Jurkat, Clone E6-1 (cell line): ENCODE measurements around the gene DDX24. TPM values are rescaled to one million over a fixed set of nuclear protein-coding genes. Genes with fewer than 3 reads are reported as not detected.
A peak's percentile ranks its signal among the peaks of the same experiment; 100 is the strongest.

Experiments used
- DNase-seq: peaks from one replicate; pipeline ENCODE4 v3.0.0-alpha.2; 2011; ENCODE audit warnings: low read depth, low spot score
- H3K4me3 ChIP-seq: 2 replicates; pipeline ENCODE4 v1.5.1; 2011; ENCODE audit warnings: mild to moderate bottlenecking, low read length, control low read depth, moderate library complexity
- polyA plus RNA-seq: library from polyadenylated mRNA; unstranded; fragments of >200 nt; gene quantifications from one replicate; pipeline ENCODE4 v1.2.1, GENCODE V29; 2012; ENCODE audit warnings: missing spikeins; ENCODE audit not compliant: insufficient read length, insufficient read depth

Gene DDX24, protein sequence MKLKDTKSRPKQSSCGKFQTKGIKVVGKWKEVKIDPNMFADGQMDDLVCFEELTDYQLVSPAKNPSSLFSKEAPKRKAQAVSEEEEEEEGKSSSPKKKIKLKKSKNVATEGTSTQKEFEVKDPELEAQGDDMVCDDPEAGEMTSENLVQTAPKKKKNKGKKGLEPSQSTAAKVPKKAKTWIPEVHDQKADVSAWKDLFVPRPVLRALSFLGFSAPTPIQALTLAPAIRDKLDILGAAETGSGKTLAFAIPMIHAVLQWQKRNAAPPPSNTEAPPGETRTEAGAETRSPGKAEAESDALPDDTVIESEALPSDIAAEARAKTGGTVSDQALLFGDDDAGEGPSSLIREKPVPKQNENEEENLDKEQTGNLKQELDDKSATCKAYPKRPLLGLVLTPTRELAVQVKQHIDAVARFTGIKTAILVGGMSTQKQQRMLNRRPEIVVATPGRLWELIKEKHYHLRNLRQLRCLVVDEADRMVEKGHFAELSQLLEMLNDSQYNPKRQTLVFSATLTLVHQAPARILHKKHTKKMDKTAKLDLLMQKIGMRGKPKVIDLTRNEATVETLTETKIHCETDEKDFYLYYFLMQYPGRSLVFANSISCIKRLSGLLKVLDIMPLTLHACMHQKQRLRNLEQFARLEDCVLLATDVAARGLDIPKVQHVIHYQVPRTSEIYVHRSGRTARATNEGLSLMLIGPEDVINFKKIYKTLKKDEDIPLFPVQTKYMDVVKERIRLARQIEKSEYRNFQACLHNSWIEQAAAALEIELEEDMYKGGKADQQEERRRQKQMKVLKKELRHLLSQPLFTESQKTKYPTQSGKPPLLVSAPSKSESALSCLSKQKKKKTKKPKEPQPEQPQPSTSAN
- polyA plus RNA-seq: 322 TPM

DNA sequence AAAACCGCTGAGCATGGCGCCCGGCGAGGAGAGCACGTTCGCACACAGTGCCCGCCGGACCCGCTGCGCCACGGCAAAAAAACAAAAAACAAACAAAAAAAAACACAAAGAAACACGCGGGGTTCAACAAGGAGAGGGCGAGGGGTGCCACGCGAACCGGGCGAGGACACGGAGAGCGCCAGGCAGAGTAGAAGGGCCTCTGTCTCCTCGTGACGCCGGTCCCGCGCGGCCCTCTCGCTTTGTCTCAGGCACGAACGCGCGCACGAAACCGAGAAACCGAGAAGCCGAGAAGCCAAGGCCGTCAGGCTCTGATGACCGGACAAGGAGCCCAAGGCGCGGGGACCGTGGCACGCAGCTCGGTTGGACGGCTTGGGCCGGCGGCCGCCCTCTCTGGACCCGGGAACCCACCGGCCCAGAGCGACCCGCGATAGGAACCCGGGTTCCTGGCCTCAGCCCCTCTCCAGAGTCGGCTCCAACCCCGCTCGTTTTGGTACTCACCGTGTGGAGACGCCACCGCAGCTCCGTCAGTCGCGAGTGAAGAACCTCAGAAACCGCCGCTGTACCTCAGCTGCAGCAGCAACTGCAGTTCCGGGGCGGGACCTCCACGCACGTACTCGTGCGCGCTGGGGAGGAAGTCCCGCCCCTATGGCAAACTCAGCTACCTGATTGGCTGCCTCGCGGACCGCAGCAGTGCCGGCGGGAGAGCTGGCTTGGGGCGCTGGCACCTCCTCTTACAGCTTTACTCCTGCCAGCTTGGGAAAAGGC, at the start of gene DDX24, which contains the start of gene IFI27L1:
DDX24 (minus strand) TSS at position 582 of the 765 bp plus-strand sequence. CDS start 1,460 bp downstream, outside the sequence.
IFI27L1 (plus strand) TSS at position 690 of the 765 bp plus-strand sequence. CDS start 15,628 bp downstream, outside the sequence.
- DNase-seq: peak; percentile 93
- H3K4me3 ChIP-seq: peak within 1 kb of the TSS; percentile 91

DNA sequence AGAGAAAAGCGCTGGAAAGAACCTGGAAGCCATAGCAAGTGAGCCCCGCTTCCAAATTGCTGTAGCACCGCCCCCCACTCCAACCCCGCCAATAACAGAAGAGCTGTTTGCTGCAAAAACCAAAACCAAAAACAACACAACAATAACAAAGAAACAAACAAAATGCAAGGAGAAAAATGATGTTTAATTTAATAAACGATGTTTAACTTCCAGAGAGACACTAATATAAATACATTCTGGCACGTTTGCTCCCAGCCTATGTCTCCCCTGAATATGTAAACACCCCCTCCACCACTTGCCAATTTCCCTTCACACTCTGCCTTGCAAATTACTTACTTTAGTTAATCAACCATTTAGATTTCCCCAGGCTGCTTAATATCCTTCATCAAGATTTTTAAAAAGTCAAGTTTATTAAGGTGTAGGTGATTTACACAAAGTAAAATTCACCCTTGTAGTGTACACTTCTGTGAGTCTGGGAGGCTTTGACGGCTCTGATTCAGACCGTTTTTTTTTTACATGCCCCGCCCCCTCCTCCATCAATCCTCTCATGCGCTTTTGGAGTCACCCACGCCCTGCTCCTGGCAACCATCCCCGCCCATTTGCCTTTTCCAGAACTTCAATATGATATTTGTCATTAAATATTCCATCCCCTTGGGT, 48.9 kb upstream of the DDX24 start:
- DNase-seq: peak; percentile 28

DNA sequence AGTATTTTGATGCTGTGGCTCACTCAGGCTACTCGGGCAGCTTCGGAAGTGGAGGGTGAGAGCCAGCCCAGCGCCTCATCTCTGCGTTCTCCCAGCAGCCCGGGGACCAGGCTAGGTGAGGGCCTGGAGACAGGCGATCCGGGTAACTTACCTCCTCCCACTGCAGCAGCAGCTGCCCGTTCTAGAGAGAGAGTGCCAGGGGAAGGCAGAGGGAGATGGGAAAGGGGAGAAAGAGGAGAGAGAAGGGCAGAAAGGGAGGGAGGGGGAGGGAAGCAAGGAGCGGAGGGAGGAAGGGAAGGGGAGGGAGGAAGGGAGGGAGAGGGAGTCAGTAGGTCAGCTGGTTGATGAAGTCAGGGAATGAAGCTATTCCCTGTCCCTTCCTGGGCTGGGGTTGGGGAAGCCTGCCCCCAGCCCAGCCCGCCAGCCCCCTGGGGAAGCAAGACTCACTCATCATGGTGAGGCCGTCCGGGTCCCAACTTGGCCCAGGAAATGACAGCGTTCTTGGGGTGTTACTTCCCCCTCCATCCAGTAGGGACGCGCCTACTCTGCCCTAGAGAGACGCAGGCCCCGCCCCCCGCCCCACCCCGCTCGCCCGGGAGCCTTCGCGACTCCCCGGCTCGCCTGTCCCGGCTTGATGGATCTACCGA, 48.2 kb upstream of the DDX24 start, which contains the start of gene IFI27L2:
IFI27L2 (minus strand) TSS at position 494 of the 647 bp plus-strand sequence; CDS start at position 454, 40 bp downstream.
- peak within 1 kb of the TSS; percentile 73 for H3K4me3 ChIP-seq
- peak; percentile 53 for DNase-seq

More for the DNA sequence above, 48.9 kb upstream of the DDX24 start:
- peak overlapping the region; percentile 73 for H3K4me3 ChIP-seq

DNA sequence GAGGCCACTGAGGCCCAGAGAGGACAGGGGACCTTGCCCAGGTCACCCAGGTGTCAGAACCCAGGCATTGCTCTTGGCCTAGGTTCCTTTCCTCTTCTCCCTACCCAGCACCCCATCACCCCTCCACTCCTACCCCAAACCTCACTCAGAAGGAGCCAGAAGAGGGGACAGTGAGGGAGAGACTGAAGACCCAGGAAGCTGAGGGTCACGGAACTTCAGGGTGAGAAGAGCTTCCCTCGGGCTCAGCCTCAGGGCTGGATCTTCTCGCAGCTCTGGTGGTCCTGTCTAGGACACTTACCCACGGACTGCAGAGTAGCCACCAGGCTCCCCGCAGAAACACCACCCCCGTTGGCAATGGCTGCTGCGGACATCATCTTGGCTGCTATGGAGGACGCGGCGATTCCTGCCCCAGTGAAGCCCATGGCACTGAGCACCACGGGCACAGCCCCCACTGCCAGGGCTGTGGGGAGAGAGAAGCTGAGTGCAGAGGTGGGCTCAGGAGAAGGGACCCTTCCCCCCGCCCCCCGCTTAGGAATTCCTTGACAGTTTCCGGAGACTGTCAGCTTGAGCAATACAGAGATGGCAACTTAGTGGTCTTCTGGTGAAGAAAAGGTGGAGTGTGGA, 47.3 kb upstream of the DDX24 start:
- DNase-seq: no peak
- peak overlapping the region; percentile 73; the same call in 1 of the 2 replicates for H3K4me3 ChIP-seq

DNA sequence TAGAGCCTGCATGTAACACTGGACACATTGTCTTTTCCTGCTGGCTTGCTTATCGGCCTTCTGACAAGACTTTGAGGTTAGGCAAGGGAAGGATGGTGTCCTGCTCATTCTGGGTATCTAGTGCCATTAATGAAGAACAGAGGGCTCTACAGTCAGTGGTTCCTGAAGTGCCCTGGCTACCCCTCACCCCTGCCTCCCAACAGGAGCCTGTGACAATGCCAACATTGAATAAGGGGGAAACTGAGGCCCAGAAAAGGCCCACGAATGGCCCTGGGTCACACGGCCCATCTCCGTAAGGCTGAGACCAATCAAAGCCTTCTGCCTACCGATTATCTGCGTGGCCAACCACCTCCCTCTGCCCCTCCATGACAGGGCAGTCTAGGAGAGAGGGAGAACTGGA, 46.3 kb upstream of the DDX24 start:
- no peak for DNase-seq
- H3K4me3 ChIP-seq: no peak overlapping the region

DNA sequence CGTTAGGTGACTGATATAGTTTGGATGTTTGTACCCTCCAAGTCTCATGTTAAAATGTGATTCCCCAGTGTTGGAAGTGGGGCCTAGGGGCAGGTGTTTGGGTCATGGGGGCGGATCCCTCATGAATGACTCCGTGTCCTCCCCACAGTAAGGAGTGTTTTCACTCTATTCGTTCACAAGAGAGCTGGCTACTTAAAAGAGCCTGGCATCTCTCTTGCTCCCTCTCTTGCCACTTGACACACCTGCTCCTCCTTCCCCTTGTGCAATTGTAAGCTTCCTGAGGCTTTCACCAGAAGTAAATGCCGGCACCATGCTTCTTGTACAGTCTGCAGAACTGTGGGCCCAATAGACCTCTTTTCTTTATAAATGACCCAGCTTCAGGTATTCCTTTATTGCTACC, 45.8 kb upstream of the DDX24 start:
- H3K4me3 ChIP-seq: no peak overlapping the region
- DNase-seq: no peak

DNA sequence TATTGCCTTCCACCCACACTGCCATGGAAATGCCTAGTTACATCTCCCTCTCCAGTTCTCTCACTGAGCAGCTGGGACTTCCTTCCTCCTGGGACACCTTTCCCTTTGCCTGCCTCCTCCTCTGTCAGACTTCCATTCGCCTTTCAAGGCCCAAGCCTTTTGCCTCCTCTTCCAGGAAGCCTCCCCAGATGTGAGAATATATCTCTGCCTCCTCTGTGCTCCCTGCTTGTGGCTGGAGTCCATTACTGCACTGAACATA, 45.3 kb upstream of the DDX24 start:
- no peak for DNase-seq
- no peak overlapping the region for H3K4me3 ChIP-seq

DNA sequence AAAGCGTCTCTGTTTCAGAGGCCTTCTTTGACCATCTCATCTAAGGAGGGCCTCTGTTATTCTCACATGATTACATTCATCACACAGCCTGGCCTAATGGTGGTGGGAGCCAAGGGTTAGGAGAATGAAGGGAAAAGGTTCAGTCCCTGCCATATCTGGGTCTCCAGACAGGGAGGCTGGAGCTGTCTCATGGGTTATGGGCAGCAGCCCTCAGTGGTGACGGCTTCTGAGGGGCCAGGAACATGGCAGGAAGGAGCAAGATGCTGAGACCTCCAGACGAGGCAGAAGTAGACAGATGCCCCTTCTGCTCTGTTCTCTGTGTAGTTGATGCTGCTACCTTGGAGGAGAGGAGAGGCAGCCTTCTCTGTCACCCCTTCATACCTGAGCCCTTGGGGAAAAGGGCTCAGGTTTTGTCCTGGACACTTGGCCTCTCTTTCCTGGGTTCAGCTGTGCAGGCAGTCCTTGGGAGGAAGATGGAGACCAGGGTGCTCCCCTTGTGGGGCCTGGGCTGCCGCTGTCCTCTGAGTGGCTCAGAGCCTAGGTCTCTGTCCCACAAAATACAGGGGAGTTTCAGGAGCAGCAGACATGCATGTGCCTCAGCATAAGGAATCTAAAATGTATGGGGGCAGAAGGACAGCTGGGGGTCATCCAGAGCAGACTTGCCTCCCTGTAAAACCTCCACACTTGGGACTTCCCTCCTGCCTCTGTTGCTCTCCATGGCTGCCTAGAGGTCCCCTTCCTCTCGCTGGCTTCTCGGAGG, 44.8 kb upstream of the DDX24 start:
- no peak overlapping the region for H3K4me3 ChIP-seq
- DNase-seq: no peak

DNA sequence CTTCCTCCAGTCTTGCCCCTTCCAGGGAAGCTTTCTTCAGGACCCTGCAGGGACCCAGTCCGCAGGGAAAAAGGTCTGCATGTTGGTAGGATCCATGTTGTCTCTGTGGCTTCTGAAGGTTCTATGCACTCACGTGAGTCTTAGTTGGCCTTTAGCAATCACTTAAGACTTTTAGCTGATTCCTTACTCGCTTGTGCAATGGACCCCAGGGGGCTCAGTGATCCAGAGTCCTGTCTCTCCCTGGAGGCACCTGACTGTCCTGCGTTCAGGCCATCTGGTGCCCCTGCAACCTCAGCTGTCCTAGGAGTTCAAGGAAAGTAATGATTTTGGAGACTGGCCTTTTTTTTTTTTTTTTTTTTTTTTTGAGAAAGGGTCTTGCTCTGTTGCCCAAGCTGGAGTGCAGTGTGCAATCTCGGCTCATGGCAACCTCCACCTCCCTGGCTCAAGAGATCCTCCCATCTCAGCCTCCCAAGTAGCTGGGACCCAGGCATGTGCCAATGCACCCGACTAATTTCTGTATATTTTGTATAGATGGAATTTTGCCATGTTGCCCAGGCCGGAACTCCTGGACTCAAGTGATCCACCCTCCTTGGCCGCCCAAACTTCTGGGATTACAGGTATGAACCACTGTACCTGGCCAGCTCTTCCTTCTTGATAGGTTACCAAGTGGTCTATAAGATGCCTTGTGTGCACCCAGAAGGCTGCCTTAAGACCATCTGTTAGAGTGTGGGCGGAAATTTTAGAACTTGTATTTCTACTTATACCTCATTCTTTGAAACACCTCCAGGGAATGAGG, 43.8 kb upstream of the DDX24 start:
- no peak for DNase-seq
- no peak overlapping the region for H3K4me3 ChIP-seq

DNA sequence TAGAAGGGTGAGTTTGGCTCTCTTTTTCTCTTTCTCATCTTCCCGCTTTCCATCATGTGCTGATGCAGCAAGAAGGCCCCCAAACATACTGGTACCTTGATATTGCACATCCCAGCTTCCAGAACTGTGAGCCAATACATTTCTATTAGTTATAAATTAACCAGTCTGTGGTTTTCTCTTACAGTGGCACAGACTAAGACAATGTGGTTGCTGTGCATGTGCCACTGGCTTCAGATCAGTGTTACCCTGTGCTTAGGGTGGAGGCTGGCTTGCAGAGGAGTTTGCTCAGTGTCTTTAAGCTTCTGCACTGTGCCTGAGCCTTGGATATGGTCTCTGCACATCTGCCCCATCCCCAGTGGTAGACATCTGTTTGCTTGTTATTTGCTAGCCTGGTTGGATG, 42.9 kb upstream of the DDX24 start:
- DNase-seq: no peak
- no peak overlapping the region for H3K4me3 ChIP-seq

DNA sequence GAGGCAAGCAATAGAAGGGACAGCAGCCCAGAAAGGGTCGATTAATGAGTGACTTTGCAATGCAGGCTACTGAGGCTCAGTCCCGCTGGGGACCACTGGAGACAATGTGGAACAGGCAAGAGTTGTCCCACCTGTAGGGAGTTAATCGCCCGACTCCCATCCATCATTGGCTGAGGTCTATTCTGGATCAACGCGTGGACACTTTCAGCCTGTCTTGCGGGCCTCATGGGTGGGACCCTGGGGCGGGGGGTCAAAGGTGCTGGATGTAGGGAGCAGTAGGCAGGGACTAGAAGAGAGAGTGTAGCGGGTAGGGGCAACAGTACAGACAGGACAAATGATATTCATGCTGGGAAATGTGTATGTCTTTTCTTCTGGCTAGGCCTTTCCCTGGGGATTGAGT, 42.3 kb upstream of the DDX24 start:
- no peak overlapping the region for H3K4me3 ChIP-seq
- DNase-seq: no peak

DNA sequence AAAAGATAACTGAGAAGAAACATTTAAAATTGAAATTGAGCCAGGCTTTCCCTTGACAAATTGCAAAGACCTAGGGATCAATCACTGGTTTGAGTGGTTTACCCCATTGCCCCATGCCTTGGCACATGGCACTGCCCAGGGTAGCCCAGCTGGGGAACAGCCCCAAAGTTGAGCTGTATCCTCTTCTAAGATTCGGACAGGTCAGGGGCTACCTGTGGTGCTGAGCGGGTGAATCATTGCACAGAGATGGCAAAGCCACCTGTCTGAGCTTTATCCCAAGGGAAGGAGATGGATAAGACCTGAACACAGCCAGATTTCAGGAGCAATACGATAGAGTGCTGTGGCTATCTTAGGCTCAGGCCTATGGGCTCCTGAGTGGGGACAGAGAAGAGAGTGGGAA, 41.4 kb upstream of the DDX24 start:
- no peak for DNase-seq

DNA sequence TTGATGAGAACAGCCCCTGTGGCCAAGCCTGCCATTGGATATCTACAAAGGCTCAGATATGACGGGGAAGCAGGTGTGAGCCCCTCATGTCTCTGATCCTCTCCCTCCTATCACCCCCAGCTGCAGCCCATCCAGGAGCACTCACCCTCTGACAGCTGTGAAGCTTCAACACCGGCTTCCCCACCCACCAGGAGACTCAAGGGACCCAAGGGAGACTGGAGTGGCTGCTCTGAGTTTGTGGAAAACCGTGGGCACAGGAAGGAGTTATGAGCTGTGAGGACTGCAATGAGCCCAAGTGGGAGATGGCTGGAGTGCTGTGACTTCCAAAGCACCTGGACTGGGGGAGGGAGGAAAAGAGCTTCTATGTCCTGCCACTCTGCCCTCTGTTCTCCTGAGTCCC, 40.5 kb upstream of the DDX24 start:
- H3K4me3 ChIP-seq: no peak overlapping the region
- DNase-seq: no peak

More for the DNA sequence above, 41.4 kb upstream of the DDX24 start:
- no peak overlapping the region for H3K4me3 ChIP-seq

DNA sequence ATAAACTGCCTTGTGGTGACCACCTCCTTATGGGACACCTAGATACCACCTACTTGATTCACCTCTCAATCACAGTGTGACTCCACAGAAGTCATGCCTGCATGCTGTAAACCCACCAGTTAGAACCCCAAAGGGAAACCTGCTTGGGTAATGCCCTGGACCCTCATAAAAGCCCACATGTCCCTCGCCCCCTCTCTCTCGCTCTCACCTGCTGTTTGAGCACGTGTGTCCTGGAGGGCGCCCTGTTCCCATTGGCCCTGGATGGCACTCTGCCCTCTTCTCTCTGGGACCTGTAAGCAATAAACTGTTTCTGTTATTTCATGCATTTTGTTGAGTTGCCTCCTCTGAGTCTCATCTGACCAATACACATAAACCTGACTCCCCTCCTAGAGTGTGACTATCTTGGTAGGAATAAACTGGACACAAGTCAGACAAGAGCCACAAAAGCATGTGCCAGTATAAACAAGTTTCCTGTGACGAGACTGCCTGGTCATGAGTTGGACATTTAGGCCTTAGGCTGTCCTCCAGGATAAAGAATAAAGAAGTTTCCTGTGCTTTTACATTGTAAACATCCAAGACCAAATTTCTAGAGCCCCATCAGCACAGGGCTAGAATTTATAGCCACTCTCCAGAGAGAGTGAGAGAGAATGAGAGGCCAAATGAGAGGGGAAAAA, 39.8 kb upstream of the DDX24 start:
- DNase-seq: no peak
- H3K4me3 ChIP-seq: no peak overlapping the region

DNA sequence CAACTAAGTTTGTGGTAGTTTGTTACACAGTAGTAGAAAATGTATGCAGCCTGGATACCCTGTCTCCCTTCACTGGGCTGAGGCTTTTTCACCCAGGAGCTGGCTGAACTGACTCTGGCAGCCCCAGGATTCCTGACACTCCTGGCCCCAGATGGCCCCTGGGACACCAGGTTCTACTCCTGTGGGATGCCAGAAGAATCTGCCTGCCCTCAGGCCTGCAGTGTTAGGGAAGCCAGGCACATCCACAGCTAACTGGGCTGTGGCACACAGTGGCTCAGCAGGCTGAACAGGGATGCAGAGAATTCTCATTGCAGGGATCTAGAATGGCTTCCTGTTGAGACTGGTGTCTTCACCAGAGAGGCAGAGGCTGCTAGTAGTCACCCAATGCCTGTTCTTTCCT, 38.1 kb upstream of the DDX24 start:
- no peak for DNase-seq
- H3K4me3 ChIP-seq: no peak overlapping the region

DNA sequence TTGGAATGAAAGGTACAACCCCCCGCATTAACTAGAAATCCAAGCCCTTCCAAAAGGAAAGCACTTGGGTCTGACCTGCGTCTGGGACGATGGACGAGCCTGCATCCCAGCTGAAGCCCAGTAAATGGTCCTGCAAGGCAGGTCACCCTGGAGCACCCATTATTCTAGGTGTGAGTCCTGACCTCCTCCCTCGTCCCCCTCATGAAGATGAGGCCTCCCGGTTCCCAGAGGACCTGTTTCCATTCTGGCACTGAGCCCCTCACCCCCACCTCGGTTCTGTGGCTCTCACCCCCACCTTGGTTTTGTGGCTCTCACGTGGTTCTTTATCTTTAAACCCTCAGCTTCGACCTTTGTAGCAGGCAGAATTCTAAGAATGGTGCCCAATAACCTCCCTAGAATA, 36.9 kb upstream of the DDX24 start:
- DNase-seq: no peak
- no peak overlapping the region for H3K4me3 ChIP-seq
